SK-N-SH treated with all-trans-retinoic acid at 6 μM for 48 hours (cell line): ENCODE measurements around the gene CHRNA5.

Source experiments
- ATAC-seq: fragments of 200-7000 bp; cut with Tn5 transposase; 3 replicates; pipeline ENCODE4 v1.9.1; 2020; ENCODE audit warnings: mild to moderate bottlenecking, moderate library complexity
- ARNTL ChIP-seq: fragments of 450-650 bp; formaldehyde crosslinking; IDR thresholded peaks from 2 replicates; pipeline ENCODE4 v1.5.0; 2020; ENCODE audit warnings: low read depth, mild to moderate bottlenecking, moderate library complexity, borderline replicate concordance
- BACH2 ChIP-seq: fragments of 250-450 bp; sonication (Bioruptor Pico); IDR thresholded peaks from 2 replicates; pipeline ENCODE4 v1.9.0; 2021; ENCODE audit warnings: mild to moderate bottlenecking, borderline replicate concordance
- CSDC2 ChIP-seq: fragments of 250-450 bp; sonication (Bioruptor Pico); IDR thresholded peaks from 2 replicates; pipeline ENCODE4 v1.5.0; 2020; ENCODE audit warnings: mild to moderate bottlenecking, moderate library complexity
- CSRNP3 ChIP-seq: fragments of 250-450 bp; sonication (Bioruptor Pico); IDR thresholded peaks from 2 replicates; pipeline ENCODE4 v1.5.1; 2021; ENCODE audit warnings: mild to moderate bottlenecking, moderate library complexity
- ESRRG ChIP-seq: fragments of 250-450 bp; sonication (Bioruptor Pico); IDR thresholded peaks from 2 replicates; pipeline ENCODE4 v1.6.1; 2021; ENCODE audit warnings: mild to moderate bottlenecking
- GLIS3 ChIP-seq: fragments of 250-450 bp; sonication (Bioruptor Pico); IDR thresholded peaks from 2 replicates; pipeline ENCODE4 v1.5.0; 2020; ENCODE audit warnings: mild to moderate bottlenecking, moderate library complexity
- ISL1 ChIP-seq: fragments of 250-450 bp; sonication (Bioruptor Pico); IDR thresholded peaks from 2 replicates; pipeline ENCODE4 v2.1.2; 2022; ENCODE audit warnings: mild to moderate bottlenecking, moderate library complexity
- OSR1 ChIP-seq: fragments of 250-450 bp; sonication (Bioruptor Pico); IDR thresholded peaks from 2 replicates; pipeline ENCODE4 v1.8.0; 2022; ENCODE audit warnings: moderate library complexity, mild to moderate bottlenecking, inconsistent platforms
- POU6F1 ChIP-seq: fragments of 250-450 bp; sonication (Bioruptor Pico); IDR thresholded peaks from 2 replicates; pipeline ENCODE4 v1.8.0; 2021; ENCODE audit warnings: low read depth, mild to moderate bottlenecking, moderate library complexity, borderline replicate concordance
- PPARA ChIP-seq: fragments of 250-450 bp; sonication (Bioruptor Pico); IDR thresholded peaks from 2 replicates; pipeline ENCODE4 v1.5.0; 2020; ENCODE audit warnings: mild to moderate bottlenecking, borderline replicate concordance
- RARB ChIP-seq: fragments of 250-450 bp; sonication (Bioruptor Pico); IDR thresholded peaks from 2 replicates; pipeline ENCODE4 v1.8.0; 2021; ENCODE audit warnings: mild to moderate bottlenecking, moderate library complexity
- SNAI2 ChIP-seq: fragments of 250-450 bp; sonication (Bioruptor Pico); IDR thresholded peaks from 2 replicates; pipeline ENCODE4 v1.5.0; 2020; ENCODE audit warnings: mild to moderate bottlenecking, moderate library complexity
- TCF4 ChIP-seq: fragments of 250-450 bp; sonication (Bioruptor Pico); IDR thresholded peaks from 2 replicates; pipeline ENCODE4 v1.8.0; 2021; ENCODE audit warnings: mild to moderate bottlenecking, moderate library complexity, borderline replicate concordance
- TOX ChIP-seq: fragments of 250-450 bp; sonication (Bioruptor Pico); IDR thresholded peaks from 2 replicates; pipeline ENCODE4 v1.8.0; 2021; ENCODE audit warnings: mild to moderate bottlenecking, moderate library complexity, borderline replicate concordance
- ZC3H10 ChIP-seq: fragments of 250-450 bp; sonication (Bioruptor Pico); IDR thresholded peaks from 2 replicates; pipeline ENCODE4 v1.5.1; 2021; ENCODE audit warnings: mild to moderate bottlenecking, moderate library complexity
- ZFP3 ChIP-seq: fragments of 250-450 bp; sonication (Bioruptor Pico); IDR thresholded peaks from 2 replicates; pipeline ENCODE4 v1.5.0; 2020; ENCODE audit warnings: mild to moderate bottlenecking, moderate library complexity
- ZFP30 ChIP-seq: fragments of 450-650 bp; formaldehyde crosslinking; IDR thresholded peaks from 2 replicates; pipeline ENCODE4 v1.5.0; 2022; ENCODE audit warnings: mild to moderate bottlenecking, moderate library complexity
- ZNF565 ChIP-seq: fragments of 450-650 bp; formaldehyde crosslinking; conservative IDR thresholded peaks from 2 replicates; pipeline ENCODE4 v1.5.0; 2020; ENCODE audit warnings: low read depth, mild to moderate bottlenecking, moderate library complexity
- ZNF70 ChIP-seq: fragments of 450-650 bp; formaldehyde crosslinking; IDR thresholded peaks from 2 replicates; pipeline ENCODE4 v1.5.0; 2020; ENCODE audit warnings: mild to moderate bottlenecking, moderate library complexity
- ZNF8 ChIP-seq: fragments of 450-650 bp; formaldehyde crosslinking; IDR thresholded peaks from 2 replicates; pipeline ENCODE4 v1.5.0; 2020; ENCODE audit warnings: mild to moderate bottlenecking, moderate library complexity
- TF ChIP-seq, protein P1 (sequence below): fragments of 250-450 bp; sonication (Bioruptor Pico); IDR thresholded peaks from 2 replicates; pipeline ENCODE4 v1.8.0; 2020; ENCODE audit warnings: mild to moderate bottlenecking, moderate library complexity, borderline replicate concordance
- TF ChIP-seq, protein P2 (sequence below): fragments of 250-450 bp; sonication (Bioruptor Pico); IDR thresholded peaks from 2 replicates; pipeline ENCODE4 v1.5.0; 2020; ENCODE audit warnings: mild to moderate bottlenecking, moderate library complexity

The CHRNA5 gene

DNA sequence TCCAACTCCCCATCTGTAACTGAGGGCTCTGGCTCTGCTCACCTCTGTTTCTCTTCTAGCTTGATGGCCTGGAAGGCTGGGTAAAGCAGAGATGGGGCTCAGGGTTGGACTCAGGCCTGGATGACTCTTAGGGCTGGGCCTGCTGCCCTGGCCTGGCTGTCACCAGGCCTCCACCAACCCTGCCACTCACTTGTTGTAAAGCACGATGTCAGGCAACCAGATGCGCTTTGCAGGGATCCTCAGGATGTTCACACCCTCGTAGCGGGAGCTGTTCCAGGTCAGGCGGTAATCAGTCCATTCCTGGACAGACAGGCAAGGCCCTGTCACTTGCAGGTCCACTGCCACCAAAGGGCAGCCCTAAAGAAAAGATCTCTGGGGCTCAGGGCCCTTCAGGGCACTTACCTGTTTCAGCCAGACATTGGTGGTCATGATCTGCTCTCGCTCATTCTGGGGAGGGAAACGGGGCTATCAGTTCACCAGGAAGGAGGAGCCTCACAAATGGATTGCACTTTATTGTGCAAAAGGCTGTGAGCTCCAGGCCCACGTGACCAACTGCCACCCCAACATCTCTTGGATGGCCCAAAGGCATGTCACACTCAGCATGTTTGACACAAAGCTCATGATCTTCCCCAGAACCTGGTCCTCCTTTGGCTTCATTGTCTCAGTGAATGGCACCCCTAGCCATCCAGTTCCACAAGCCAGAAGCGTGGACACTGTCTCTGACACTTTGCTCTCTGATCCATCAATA, 65.7 kb downstream of the CHRNA5 start:
- TF ChIP-seq CSRNP3 (no peak), ISL1 (CRISPR knock-in tag) (no peak), SNAI2 (CRISPR knock-in tag) (no peak), ZC3H10 (CRISPR knock-in tag) (no peak), TCF4 (no peak), OSR1 (no peak), ZNF70 (CRISPR knock-in tag) (no peak), TOX (CRISPR knock-in tag) (no peak), RARB (no peak), ZNF8 (CRISPR knock-in tag) (no peak), BACH2 (CRISPR knock-in tag) (no peak), ZFP3 (CRISPR knock-in tag) (no peak), ESRRG (no peak), ZFP30 (no peak), POU6F1 (no peak), PPARA (CRISPR knock-in tag) (no peak), ZNF565 (CRISPR knock-in tag) (no peak), CSDC2 (CRISPR knock-in tag) (no peak)
- TF ChIP-seq, protein P1, sequence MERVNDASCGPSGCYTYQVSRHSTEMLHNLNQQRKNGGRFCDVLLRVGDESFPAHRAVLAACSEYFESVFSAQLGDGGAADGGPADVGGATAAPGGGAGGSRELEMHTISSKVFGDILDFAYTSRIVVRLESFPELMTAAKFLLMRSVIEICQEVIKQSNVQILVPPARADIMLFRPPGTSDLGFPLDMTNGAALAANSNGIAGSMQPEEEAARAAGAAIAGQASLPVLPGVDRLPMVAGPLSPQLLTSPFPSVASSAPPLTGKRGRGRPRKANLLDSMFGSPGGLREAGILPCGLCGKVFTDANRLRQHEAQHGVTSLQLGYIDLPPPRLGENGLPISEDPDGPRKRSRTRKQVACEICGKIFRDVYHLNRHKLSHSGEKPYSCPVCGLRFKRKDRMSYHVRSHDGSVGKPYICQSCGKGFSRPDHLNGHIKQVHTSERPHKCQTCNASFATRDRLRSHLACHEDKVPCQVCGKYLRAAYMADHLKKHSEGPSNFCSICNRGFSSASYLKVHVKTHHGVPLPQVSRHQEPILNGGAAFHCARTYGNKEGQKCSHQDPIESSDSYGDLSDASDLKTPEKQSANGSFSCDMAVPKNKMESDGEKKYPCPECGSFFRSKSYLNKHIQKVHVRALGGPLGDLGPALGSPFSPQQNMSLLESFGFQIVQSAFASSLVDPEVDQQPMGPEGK: no peak
- TF ChIP-seq, protein P2, sequence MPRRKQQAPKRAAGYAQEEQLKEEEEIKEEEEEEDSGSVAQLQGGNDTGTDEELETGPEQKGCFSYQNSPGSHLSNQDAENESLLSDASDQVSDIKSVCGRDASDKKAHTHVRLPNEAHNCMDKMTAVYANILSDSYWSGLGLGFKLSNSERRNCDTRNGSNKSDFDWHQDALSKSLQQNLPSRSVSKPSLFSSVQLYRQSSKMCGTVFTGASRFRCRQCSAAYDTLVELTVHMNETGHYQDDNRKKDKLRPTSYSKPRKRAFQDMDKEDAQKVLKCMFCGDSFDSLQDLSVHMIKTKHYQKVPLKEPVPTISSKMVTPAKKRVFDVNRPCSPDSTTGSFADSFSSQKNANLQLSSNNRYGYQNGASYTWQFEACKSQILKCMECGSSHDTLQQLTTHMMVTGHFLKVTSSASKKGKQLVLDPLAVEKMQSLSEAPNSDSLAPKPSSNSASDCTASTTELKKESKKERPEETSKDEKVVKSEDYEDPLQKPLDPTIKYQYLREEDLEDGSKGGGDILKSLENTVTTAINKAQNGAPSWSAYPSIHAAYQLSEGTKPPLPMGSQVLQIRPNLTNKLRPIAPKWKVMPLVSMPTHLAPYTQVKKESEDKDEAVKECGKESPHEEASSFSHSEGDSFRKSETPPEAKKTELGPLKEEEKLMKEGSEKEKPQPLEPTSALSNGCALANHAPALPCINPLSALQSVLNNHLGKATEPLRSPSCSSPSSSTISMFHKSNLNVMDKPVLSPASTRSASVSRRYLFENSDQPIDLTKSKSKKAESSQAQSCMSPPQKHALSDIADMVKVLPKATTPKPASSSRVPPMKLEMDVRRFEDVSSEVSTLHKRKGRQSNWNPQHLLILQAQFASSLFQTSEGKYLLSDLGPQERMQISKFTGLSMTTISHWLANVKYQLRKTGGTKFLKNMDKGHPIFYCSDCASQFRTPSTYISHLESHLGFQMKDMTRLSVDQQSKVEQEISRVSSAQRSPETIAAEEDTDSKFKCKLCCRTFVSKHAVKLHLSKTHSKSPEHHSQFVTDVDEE (CRISPR knock-in tag): no peak
- ATAC-seq: no peak

DNA sequence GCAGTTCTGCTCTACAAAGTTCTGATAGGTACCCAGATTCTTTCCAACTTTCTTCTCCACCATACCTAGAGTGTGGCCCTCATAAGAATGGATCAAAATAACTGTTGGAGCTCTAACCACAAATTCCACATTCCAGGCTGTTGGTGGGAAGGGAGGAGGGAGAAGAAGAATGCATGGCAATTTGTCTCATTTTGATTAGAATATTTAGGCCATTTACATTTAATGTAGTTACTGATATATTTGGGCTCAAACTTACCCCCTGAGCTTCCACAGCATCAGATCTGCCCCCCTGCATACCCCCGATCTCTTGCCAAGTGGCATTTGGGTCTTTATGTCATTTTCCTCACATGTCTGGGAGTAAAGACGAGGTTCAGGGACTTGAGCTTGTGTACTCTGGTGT, 68.0 kb downstream of the CHRNA5 start:
- TF ChIP-seq POU6F1 (no peak), ZC3H10 (CRISPR knock-in tag) (no peak), ZNF8 (CRISPR knock-in tag) (no peak), GLIS3 (CRISPR knock-in tag) (no peak), TOX (CRISPR knock-in tag) (no peak), ARNTL (CRISPR knock-in tag) (no peak), CSDC2 (CRISPR knock-in tag) (no peak), TCF4 (no peak), ISL1 (CRISPR knock-in tag) (no peak), SNAI2 (CRISPR knock-in tag) (no peak), ESRRG (no peak), ZFP3 (CRISPR knock-in tag) (no peak), PPARA (CRISPR knock-in tag) (no peak), OSR1 (no peak), ZFP30 (no peak), ZNF70 (CRISPR knock-in tag) (no peak)
- TF ChIP-seq, protein P2 (CRISPR knock-in tag): no peak
- no peak for ATAC-seq
